H1 (cell line): ENCODE measurements around the gene CTCF. TPM values are rescaled to one million over a fixed set of nuclear protein-coding genes. Genes with fewer than 3 reads are reported as not detected.

Experiments
- ATF2 ChIP-seq: IDR thresholded peaks from 2 replicates; pipeline ENCODE4 v1.6.1; 2012; ENCODE audit warnings: low read length, inconsistent platforms
- SIX5 ChIP-seq: IDR thresholded peaks from 2 replicates; pipeline ENCODE4 v1.6.1; 2011; ENCODE audit warnings: mild to moderate bottlenecking, low read depth, low read length
- polyA plus RNA-seq, 7 experiments: library from polyadenylated mRNA; depleted of rRNA in 3 of 7; stranded (reverse) in 5 of 7; unstranded in 2 of 7; fragments of >200 nt in 5 of 7; fragments of 200-250 nt in 2 of 7; gene quantifications; 1 replicate in 5 of 7; 2 replicates in 1 of 7; 4 replicates in 1 of 7; pipeline versions ENCODE4 v1.2.1 to v1.2.3, GENCODE V29; 2011 to 2013; ENCODE audit warnings: missing spikeins in 2 of 7, mixed read lengths in 2 of 7
- total RNA-seq: library from RNA; stranded (reverse); fragmentation: NEBNext Ultra II Directional; extraction: Animal tissue kit (Norgen Biotek cat#: 25700); gene quantifications from 2 replicates; pipeline ENCODE4 v1.2.1, GENCODE V29; 2021

CTCF gene
- total and polyA plus RNA-seq, 2 of the 8 experiments (the other 6 are each of a cell fraction or from before 2014, with no cell fraction given), result 32.4 to 66.0 TPM

- no peak for TF ChIP-seq ATF2
- TF ChIP-seq SIX5, result no peak
These were observed 20.7 kb upstream of the CTCF start (continued) for GRCh38 chr16:67541391-67542263.
